ENCODE results near the gene HDAC1.
"Not testable (repeated sequence)": the region's sequence is repeated elsewhere in the genome, so short reads cannot be mapped to it uniquely, and the experiment has no call there.

HDAC1 gene

DNA sequence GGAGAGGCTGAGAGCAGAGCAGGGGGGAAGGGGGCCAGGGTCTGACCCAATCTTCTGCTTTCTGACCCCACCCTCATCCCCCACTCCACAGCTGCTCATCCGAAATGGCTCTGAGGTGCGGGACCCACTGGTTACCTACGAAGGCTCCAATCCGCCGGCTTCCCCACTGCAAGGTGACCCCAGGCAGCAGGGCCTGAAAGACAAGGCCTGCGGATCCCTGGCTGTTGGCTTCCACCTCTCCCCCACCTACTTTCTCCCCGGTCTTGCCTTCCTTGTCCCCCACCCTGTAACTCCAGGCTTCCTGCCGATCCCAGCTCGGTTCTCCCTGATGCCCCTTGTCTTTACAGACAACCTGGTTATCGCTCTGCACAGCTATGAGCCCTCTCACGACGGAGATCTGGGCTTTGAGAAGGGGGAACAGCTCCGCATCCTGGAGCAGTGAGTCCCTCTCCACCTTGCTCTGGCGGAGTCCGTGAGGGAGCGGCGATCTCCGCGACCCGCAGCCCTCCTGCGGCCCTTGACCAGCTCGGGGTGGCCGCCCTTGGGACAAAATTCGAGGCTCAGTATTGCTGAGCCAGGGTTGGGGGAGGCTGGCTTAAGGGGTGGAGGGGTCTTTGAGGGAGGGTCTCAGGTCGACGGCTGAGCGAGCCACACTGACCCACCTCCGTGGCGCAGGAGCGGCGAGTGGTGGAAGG, 17.1 kb upstream of the HDAC1 start:
- no peak for DNase-seq (ENCODE audit: low read depth in 2 of 2)

DNA sequence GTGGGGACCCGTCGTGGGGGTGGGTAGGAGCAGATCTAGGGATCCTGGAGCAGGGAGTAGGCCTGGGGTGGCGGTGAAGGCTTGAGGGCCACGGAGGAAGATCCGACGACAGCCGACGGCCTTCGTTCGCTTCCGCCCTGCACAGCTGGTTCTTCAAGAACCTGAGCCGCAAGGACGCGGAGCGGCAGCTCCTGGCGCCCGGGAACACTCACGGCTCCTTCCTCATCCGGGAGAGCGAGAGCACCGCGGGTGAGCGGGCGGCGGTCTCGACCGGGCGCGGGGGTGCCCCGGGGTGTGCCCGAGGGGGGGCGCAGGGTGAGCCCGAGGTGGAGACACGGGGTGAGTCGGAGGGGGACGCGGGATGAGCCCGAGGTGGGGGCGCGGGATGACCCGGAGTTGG, 16.5 kb upstream of the HDAC1 start:
- DNase-seq (ENCODE audit: low read depth in 2 of 2) = no peak

DNA sequence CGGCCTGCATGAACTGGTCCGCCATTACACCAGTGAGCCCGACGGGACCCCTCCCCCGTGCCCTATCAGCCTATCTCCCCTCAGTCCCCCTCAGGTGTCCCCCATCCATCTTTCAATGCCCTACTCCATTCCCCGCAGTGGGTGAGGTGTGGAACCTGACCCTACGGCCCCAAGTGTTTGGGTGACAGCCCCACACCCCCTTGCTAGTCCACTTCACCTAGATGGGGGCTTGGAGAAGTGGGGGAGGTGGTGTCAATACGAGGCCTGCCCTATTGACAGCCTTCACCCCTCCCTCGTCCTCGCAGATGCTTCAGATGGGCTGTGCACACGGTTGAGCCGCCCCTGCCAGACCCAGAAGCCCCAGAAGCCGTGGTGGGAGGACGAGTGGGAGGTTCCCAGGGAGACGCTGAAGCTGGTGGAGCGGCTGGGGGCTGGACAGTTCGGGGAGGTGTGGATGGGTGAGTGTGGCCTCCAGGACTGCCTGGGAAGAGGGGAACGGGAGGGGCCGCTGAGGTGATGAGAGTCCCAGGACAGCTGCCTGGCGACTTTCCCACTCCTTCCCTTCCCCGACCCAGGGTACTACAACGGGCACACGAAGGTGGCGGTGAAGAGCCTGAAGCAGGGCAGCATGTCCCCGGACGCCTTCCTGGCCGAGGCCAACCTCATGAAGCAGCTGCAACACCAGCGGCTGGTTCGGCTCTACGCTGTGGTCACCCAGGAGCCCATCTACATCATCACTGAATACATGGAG, 15.7 kb upstream of the HDAC1 start:
- DNase-seq (ENCODE audit: low read depth in 2 of 2) = no peak

DNA sequence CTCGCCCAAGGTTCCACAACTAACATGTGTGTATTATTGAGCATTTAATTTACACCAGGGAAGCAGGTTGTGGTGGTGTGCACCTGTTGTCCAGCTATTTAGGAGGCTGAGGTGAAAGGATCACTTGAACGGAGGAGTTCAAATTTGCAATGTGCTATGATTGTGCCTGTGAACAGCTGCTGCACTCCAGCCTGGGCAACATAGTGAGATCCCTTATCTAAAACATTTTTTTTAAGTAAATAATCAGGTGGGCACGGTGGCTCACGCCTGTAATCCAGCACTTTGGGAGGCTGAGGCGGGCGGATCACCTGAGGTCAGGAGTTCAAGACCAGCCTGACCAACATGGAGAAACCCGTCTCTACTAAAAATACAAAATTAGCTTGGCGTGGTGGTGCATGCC, 7.1 kb upstream of the HDAC1 start:
- DNase-seq (ENCODE audit: low read depth in 2 of 2) = not testable (repeated sequence)

DNA sequence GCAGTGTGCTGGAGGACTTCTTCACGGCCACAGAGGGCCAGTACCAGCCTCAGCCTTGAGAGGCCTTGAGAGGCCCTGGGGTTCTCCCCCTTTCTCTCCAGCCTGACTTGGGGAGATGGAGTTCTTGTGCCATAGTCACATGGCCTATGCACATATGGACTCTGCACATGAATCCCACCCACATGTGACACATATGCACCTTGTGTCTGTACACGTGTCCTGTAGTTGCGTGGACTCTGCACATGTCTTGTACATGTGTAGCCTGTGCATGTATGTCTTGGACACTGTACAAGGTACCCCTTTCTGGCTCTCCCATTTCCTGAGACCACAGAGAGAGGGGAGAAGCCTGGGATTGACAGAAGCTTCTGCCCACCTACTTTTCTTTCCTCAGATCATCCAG, 6.2 kb upstream of the HDAC1 start:
- no peak for DNase-seq (ENCODE audit: low read depth in 2 of 2)

DNA sequence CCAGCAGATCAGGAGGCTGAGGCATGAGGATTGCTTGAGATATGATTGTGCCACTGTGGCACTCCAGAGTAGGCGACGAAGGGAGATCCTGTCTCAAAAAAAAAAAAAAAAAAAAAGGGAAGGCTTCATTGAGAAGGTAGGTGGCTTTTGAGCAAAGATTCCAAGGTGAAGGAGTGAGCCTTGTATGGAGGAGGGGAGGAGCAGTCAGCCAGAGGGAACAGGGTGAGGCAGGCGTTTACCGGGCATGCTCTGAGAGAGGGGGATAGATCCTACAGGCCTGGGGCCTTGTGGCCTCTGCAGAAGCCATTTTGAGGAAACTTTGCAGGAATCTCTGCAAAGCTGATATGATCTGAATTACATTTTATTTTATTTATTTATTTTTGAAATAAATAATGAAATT, 5.1 kb upstream of the HDAC1 start:
- DNase-seq (ENCODE audit: low read depth in 2 of 2) = no peak

DNA sequence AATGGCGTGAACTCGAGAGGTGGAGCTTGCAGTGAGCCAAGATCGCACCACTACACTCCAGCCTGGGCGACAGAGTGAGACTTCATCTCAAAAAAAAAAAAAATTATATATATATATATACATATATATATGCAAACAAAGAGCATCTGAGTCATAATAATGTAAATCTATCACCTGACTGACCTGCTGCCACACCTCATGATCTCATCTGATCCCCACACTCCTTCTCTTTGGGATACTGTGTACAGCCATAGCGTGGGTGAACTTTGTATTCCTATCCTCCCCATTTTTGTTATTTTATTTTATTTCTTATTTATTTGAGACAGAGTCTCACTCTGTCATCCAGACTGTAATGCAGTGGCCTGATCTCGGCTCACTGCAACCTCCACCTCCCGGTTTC, 2.6 kb upstream of the HDAC1 start:
- DNase-seq (ENCODE audit: low read depth in 2 of 2) = no peak

DNA sequence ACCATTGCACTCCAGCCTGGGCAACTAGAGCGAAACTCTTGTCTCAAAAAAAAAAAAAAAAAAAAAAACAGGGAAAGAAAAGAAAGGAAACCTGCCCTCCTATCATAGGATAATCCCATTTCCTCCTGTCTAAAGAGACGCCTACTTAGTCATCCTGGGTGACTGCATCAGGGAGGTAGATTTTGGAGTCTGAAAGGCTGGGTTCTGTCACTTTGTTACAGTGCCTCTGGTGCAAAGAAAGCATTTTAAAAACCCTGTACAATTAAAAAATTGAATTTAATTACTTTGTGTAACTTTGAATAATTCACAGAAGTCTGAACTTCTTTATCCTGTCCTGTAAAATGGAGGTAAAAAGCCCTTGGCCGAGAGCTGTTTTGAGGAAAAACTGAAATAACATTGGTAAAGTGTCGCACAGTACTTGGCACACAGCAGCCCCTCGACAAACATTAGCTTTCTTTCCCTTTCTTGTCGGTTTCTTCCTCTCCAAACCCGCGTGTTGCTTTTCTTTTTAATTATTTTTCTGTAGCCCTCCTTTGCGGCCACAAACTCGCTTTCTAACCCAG, 657 bp upstream of the HDAC1 start:
- DNase-seq (ENCODE audit: low read depth in 2 of 2) = no peak

DNA sequence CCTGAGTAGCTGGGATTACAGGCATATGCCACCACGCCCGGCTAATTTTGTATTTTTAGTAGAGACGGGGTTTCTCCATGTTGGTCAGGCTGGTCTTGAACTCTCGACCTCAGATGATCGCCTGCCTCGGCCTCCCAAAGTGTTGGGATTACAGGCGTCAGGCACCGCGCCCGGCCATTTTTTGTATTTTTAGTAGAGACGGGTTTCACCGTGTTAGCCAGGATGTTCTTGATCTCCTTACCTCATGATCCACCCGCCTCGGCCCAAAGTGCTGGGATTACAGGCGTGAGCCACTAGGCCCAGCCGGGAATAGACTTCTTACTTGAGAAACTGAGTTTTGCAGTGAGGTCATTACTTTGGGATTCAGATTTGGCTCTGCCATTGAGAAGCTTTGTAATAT, 6.3 kb downstream of the HDAC1 start:
- DNase-seq (ENCODE audit: low read depth in 2 of 2) = not testable (repeated sequence)

DNA sequence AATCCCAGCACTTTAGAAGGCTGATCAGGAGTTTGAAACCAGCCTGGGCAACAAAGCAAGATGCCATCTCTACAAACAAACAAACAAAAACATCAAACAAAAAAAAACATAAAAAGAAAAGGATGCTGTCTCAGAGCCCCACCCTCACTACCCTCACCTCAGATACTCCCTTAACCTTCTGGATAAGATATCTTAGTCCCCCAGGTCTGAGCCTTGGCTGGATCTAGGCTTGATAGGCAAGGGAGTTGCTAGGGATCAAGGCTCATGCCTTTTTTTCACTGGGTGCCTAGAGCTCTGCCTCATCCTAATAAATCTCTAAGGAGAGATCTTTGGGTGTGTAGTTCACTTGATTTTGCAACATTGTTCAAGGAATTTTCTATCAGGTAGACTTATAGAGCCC, 7.4 kb downstream of the HDAC1 start:
- DNase-seq (ENCODE audit: low read depth in 2 of 2) = no peak

DNA sequence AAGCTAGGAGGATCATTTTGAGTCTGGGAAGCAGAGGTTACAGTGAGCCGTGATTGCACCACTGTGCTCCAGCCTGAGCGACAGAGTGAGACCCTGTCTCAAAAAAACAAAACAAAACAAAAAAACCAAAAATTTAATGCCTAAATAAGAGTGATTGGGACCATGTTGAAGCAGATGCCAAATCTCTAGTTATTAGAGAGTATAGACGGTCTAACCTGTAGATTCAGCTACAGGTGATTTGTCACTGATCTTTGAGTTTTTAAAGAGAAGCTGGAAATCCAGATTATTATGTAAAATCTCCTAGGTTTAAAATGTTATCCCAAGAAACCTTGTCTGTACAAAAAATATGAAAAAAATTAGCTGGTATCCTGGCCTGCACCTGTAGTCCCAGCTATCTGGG, 11.5 kb downstream of the HDAC1 start:
- DNase-seq (ENCODE audit: low read depth in 2 of 2) = no peak

DNA sequence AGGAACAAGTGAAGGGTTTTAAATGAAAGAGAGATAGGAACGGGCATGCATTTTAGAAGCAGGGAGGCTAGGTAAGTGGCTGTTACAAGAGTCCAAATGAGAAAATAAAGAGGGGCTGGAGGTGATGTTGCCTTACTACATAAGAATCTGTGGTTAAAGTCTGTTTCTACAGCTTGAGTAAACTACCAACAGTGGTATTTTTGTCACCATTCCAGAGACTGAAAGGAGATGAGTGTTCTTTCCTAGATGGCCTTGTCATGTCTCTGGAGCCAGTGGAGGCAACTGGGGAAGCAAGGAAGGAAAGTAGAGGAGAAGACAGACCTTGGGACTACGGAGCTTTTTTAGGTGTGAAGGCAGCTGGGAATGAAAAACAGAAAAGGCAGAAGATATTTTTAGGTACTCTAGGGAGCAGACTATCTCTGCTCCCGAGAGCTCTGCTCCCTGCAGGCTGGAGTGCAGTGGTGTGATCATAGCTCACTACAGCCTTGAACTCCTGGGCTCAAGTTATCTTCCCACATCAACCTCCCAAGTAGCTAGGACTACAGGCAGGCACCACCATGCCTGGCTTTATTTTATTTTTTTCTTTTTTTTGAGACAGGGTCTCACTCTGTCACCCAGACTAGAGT, 12.2 kb downstream of the HDAC1 start:
- DNase-seq (ENCODE audit: low read depth in 2 of 2) = no peak

DNA sequence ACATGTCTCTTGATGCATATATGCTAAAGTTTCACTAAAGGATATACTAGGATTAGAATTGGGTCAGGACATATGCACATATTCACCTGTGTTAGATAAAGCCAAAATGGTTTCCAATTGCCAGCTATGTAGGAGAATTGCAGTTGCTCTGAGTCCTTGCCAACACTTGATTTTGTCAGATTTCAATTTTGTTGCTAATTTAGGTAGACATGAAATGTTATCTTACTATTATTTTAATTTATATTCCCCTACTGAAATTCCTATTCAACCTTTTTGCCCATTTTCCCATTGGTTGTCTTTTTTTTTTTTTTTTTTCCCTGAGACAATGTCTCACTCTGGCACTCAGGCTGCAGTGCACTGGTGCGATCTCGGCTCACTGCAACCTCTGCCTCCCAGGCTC, 13.4 kb downstream of the HDAC1 start:
- DNase-seq (ENCODE audit: low read depth in 2 of 2) = no peak

DNA sequence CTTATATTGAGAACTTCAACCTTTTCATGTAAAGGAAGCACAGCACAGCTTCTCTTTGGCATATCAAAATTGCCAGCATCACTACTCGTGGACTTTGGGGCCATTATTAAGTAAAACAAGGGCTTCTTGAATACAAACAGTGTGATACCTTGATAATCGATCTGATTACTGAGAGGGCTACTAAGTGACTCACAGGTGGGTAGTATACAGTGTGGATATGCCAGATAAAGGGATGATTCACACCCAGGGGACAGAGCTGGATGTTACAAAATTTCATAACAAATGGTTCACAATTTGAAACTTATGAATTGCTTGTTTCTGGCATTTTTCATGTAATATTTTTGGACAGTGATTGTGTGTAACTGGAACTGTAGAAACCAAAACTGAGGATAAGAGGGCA, 15.4 kb downstream of the HDAC1 start:
- no peak for DNase-seq (ENCODE audit: low read depth in 2 of 2)

DNA sequence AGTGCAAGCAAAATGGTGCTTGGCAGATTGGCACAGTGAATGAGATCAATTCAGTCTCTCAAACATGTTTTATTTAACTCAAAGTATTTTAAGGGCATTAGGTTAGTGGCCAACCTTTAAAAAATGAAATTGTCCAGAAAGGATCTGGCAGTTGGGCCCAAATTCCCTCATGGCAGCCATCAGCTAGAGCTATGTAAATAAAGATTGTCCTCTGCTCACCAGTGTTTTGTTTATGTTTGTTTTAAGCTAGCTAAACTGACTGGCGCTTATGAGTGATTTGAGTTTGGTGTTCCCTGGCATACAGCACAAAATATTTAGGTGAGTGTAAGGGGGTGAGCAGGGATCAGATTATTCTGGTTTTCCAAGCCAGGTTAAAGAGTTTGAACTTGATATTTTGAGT, 18.1 kb downstream of the HDAC1 start:
- no peak for DNase-seq (ENCODE audit: low read depth in 2 of 2)

DNA sequence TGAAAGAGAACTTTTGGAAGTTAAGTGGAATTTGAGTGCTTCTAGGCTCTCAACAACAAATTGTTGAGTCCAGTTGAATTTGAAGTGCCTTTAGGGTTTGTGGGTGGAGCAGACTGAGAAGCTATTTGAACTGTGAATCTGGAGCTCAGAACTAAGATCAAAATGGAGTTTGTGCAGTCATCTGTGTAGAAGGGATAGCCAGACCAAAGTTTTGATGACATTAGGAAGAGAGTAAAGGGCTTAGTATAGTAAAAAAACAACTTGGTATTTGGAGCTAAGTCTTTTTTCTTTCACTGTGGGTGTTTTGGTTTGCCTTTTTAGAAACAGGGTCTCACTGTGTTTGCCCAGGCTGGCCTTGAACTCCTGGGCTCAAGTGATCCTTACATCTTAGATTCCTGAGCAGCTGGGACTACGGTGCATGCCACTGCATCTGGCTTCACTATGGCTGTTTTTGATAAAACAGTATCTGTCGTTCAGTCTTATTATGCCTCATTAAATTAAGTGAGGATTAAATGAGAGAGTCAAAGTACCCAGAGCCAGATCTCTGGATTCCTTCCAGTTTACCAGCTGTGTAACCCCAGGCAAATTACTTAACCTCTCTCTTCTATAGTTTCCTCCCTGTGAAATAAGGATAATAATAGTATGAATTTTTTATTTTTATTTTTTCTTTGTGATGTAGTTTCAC, 20.0 kb downstream of the HDAC1 start:
- DNase-seq (ENCODE audit: low read depth in 2 of 2) = no peak

DNA sequence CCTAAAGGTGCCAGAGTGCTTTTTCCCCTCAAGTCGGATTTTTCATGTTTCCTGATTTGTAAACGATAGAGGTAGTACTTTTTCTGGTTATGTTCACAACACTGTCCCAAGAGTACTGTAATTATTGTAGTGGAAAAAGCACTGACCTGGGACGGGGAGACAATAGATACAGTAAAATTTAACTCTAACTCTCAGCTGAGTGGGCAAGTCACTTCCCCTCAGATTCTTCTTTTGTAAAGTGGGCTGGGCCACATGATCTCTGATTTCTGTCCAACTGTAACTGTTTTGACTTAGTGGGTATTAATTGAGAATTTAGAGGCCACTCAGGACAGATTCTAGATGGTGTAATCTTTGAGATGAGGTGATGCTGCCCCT, 25.0 kb downstream of the HDAC1 start:
- no peak for DNase-seq (ENCODE audit: low read depth in 2 of 2)

DNA sequence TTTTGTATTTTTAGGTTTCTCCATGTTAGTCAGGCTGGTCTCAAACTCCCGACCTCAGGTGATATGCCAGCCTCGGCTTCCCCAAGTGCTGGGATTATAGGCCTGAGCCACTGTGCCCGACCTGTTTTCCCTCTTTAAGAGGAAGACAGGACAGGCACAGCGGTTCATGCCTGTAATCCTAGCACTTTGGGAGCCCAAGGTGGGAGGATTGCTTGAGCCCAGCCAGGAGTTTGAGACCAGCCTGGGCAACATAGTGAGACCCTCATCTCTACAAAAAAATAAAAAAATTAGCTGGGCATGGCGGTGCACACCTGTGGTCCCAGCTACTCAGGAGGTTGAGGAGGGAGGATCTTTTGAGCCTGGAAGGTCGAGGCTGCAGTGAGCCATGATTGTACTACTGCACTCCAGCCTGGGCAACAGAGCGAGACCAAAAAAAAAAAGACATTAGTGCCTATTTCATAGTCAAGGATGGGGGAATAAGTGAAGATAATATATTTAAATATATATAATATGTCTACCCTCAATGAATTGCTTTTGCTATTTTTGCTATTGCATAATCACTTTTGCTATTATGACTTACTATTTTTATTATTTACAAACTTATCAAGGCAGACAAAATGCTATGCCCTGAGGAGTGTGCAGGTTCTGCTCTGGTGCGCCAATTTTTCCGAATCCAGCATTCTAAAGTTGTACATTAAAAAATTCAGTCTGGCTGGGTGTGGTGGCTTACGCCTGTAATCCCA, 26.4 kb downstream of the HDAC1 start:
- DNase-seq (ENCODE audit: low read depth in 2 of 2) = no peak

DNA sequence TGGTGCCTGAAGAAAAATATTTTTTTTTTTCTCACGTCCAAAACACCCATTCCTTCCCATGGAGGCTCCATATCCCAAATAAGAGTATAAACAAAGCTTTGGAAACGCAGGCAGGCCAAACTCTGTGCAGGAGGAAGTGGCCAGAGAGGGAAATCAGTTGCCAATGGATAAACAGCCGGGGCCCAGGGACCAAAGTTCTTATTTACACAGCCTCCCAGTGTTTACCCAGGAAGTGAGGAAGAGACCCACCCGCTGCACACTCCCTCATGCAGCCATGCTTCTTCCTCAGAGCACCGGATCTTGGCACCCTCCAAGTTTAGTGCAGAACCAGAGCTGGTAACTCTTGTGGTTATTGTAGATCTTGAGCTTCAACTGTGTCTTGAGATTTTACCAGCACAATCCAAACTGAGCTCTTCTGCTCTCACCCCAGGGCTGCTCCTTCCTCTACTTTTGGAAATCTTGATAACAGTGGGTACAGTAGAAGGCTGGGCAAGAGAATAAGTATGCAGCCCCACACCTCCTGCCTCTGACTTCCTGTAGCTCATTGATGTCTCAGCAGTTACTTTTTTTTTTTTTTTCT, 29.9 kb downstream of the HDAC1 start:
- DNase-seq (ENCODE audit: low read depth in 2 of 2) = no peak

DNA sequence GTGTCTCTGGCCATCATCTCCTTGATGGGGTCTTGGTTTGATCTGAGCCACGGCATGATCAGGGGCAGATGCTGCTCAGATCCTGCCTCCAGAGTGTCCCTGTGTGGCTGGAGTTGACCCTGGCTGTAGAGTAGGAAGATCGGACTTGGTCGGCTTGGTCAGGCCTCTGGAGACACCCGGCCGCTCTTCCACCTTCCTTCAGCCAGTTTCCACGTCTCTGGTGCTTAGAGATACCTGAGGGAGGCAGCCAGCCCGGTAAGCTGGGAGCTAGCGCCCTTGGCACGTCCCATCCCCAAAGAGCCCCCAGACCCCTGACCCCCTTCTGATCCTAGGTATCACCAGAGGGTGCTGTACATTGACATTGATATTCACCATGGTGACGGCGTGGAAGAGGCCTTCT, 35.3 kb downstream of the HDAC1 start:
- no peak for DNase-seq (ENCODE audit: low read depth in 2 of 2)

DNA sequence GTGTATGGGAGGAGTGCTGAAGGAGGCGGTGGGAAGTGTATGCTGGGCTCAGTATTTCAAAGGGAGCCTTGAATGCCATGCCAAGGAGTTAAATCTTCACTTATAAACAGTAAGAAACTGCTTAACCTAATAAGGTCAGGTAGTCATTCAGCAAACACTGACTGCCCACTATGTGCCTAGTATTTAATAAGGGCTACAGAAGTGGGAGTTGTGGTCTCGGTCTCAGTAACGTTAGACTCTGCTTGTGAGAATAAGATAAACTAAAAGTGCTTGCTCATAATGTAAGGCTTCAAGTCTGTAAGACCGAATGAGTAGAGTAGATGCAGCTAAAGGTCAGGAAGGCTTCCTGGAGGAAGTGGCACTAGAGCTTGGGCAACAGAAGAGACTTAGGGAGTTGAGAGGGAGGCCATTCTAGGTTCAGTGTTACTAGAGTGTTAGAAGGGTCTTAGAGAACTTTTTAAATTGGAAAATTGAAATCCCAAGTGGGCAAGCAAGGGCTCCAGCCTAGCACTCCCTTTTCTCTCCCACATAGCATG, 38.1 kb downstream of the HDAC1 start:
- no peak for DNase-seq (ENCODE audit: low read depth in 2 of 2)

Data from fibroblast of skin of left quadriceps (primary cell).